ENCODE results near the gene CCDC38.

CCDC38 gene

GRCh38 chr12:95918194-95918993, 24.0 kb downstream of the CCDC38 start:
- peak; percentile 44 for DNase-seq (ENCODE audit: low read depth)
- peak; percentile 89 for TF ChIP-seq CTCF (conservative IDR thresholded peaks at IDR 0.05; ENCODE audit: low read length)
- H3K4me3 ChIP-seq (ENCODE audit: low read length): no peak overlapping the region

- no peak overlapping the region for H3K4me3 ChIP-seq (ENCODE audit: low read length)
- DNase-seq (ENCODE audit: low read depth): no peak
- TF ChIP-seq CTCF (conservative IDR thresholded peaks at IDR 0.05; ENCODE audit: low read length): no peak
Observed at GRCh38 chr12:95909871-95910270, 32.5 kb downstream of the CCDC38 start.

- no peak for TF ChIP-seq CTCF (conservative IDR thresholded peaks at IDR 0.05; ENCODE audit: low read length)
- peak; percentile 58 for DNase-seq (ENCODE audit: low read depth)
- no peak overlapping the region for H3K4me3 ChIP-seq (ENCODE audit: low read length)
Observed at GRCh38 chr12:95908573-95908972, 33.8 kb downstream of the CCDC38 start.

DNA sequence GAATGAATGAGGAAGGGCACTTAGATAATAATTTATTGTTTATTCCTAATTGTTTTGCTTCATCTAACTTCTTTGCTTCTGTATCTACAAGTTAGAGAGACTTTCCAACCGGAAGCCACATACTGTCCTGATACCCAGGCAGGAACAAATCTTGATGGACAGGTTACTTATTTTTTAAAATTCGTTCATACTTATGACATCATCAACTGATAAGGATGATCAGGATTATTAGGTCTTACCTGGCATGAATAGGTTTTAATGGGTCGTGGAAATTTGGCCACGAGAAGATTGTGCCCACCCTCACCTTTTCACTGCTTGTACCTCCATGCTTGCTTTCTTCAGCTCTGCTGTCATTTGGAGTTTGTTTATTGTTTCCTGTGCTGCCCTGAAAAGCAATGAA, 44.3 kb downstream of the CCDC38 start:
- DNase-seq (ENCODE audit: low read depth): no peak
- H3K4me3 ChIP-seq (ENCODE audit: low read length): no peak overlapping the region
- TF ChIP-seq CTCF (conservative IDR thresholded peaks at IDR 0.05; ENCODE audit: low read length): no peak

DNA sequence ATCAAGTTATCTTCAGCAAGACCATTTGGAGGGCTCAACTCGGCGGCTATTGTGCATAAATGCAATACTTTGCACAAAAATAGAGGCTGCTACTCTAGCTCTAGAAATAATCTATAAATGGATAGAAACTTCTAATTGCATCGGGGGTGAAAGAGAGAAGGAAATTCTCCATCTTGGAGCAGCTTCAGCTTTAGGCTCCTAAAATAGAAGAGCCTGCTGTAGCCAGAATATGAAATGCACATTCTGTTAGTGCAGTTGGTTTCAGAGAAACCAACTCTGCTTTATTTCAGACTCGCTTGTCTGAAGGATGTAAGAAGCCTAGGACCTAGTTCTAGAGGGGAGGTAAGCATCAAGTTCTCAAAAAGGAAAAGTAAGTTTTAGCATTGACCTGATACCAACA, 45.6 kb downstream of the CCDC38 start:
- no peak for DNase-seq (ENCODE audit: low read depth)
- no peak overlapping the region for H3K4me3 ChIP-seq (ENCODE audit: low read length)
- no peak for TF ChIP-seq CTCF (conservative IDR thresholded peaks at IDR 0.05; ENCODE audit: low read length)

DNA sequence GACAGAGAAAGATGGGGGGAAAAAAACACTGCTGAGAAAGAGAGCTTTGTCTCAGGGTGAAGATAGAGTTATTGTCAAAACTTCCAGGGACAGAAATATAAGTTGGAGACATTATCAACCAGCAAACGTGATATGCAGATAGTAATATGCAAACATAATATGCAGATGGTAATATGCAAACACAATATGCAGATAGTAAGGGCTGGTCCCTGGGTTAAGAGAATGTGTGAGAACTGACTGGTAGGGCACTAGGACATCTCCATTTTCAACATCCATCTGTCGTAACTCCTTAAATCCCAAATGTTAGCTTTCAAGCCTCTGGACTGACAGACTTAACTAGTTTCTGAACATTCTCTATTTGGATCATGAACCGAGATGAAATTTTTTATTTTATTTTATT, 51.5 kb downstream of the CCDC38 start:
- DNase-seq (ENCODE audit: low read depth): no peak
- TF ChIP-seq CTCF (conservative IDR thresholded peaks at IDR 0.05; ENCODE audit: low read length): no peak
- no peak overlapping the region for H3K4me3 ChIP-seq (ENCODE audit: low read length)

GRCh38 chr12:95887311-95887710, 55.1 kb downstream of the CCDC38 start:
- TF ChIP-seq CTCF (conservative IDR thresholded peaks at IDR 0.05; ENCODE audit: low read length): no peak
- DNase-seq (ENCODE audit: low read depth): no peak
- H3K4me3 ChIP-seq (ENCODE audit: low read length): no peak overlapping the region

All from AG10803 (cell line).